Measurements from ENCODE around the gene PEX6. TPM values are rescaled to one million over a fixed set of nuclear protein-coding genes. Genes with fewer than 3 reads are reported as not detected.

Gene PEX6
- total RNA-seq, 1 experiment from 2014 or later, result 15.6 TPM

DNA sequence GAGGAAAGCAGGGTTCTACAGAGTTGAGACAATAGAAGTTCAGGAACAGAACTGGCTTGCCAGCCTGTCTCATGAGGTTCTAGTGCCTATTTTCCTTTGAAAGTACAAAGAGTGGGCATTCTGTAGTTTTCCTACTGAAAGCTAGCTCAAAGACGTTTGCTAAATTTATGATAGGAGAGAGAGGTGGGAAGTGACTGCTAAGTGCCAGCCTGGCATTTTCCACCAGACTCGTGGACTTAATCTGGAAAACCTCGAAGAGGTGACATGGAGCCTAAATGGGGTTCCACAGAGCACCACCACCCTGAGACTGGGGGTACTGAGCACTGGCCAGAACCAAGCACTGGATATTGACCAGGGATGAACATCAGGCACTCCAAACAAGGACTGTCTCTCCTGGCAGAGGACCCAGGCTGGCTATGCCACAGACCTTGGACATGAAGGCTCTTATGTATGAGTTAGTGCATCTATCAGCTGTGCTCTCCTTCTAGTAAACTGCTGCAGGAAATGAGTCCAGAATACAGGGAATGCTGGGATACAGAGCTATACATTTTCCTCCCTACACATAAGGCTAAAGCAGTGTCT lies 7.1 kb downstream of the PEX6 start:
- Mint-ChIP-seq H3K9me3 (no peaks in the 10 kb centered on the region), H3K27me3 (ENCODE audit: low read depth) (no peaks in the 10 kb centered on the region), H3K36me3 (ENCODE audit: insufficient read depth in 1 of 3, low read depth in 3 of 3) (peaks cover 3 to 18% (median 13%) of the 10 kb centered on the region in 3 experiments; a peak in 5 of 7 replicates), H3K27ac (no peak overlapping the region), H3K4me1 (peaks cover 0 to under 1% of the 10 kb centered on the region in 2 experiments; a peak in 2 of 4 replicates), H3K4me3 (no peak overlapping the region)
- H4K91ac ChIP-seq (ENCODE audit: insufficient read length, low read depth, low read length), result no peak overlapping the region
- no peak overlapping the region for H2AFZ ChIP-seq (ENCODE audit: low read length)
- no peak overlapping the region for H3K27ac ChIP-seq (ENCODE audit: insufficient read length, low read depth, low read length)
- H4K8ac ChIP-seq (replicated peaks; ENCODE audit: insufficient read length, low read depth, low read length), result no peak overlapping the region
- H3K9me3 ChIP-seq (ENCODE audit: control insufficient read depth, low read depth, low read length), result no peaks in the 10 kb centered on the region
- H3K4ac ChIP-seq (ENCODE audit: low read depth, low read length), result no peak overlapping the region
- no peak overlapping the region for H4K5ac ChIP-seq (ENCODE audit: insufficient read length, low read depth, low read length)
- no peak overlapping the region for H3K23ac ChIP-seq (ENCODE audit: insufficient read length, low read depth, low read length)
- H2BK12ac ChIP-seq (ENCODE audit: insufficient read length, low read depth, low read length), result no peak overlapping the region
- H2BK20ac ChIP-seq (ENCODE audit: low read depth, low read length, poor library complexity, severe bottlenecking), result no peak overlapping the region
- H2BK5ac ChIP-seq (ENCODE audit: insufficient read length, low read length), result no peak overlapping the region
- H3K79me1 ChIP-seq (ENCODE audit: insufficient read depth, low read depth, low read length, poor library complexity, severe bottlenecking), result no peaks in the 10 kb centered on the region
- no peak overlapping the region for H2BK120ac ChIP-seq (ENCODE audit: low read depth, low read length, poor library complexity, severe bottlenecking)
- no peak overlapping the region for H3K56ac ChIP-seq (ENCODE audit: insufficient read length, low read depth, low read length)
- TF ChIP-seq, protein P1, sequence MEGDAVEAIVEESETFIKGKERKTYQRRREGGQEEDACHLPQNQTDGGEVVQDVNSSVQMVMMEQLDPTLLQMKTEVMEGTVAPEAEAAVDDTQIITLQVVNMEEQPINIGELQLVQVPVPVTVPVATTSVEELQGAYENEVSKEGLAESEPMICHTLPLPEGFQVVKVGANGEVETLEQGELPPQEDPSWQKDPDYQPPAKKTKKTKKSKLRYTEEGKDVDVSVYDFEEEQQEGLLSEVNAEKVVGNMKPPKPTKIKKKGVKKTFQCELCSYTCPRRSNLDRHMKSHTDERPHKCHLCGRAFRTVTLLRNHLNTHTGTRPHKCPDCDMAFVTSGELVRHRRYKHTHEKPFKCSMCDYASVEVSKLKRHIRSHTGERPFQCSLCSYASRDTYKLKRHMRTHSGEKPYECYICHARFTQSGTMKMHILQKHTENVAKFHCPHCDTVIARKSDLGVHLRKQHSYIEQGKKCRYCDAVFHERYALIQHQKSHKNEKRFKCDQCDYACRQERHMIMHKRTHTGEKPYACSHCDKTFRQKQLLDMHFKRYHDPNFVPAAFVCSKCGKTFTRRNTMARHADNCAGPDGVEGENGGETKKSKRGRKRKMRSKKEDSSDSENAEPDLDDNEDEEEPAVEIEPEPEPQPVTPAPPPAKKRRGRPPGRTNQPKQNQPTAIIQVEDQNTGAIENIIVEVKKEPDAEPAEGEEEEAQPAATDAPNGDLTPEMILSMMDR (conservative IDR thresholded peaks at IDR 0.05), result no peak
- no CpG with 5 or more reads among the region's 3 CpGs for WGBS (ENCODE audit: extremely low coverage, insufficient read length, low lambda C conversion rate)
- no peak overlapping the region for H3K9ac ChIP-seq (ENCODE audit: extremely low read depth, insufficient read length, low read length)
- no peak overlapping the region for H3K18ac ChIP-seq (ENCODE audit: insufficient read length, low read depth, low read length)
- no peak overlapping the region for H2BK15ac ChIP-seq (ENCODE audit: low read depth, low read length)
- H3K4me2 ChIP-seq (ENCODE audit: insufficient read depth, insufficient read length, low read length), result no peak overlapping the region
- no peaks in the 10 kb centered on the region for H3K27me3 ChIP-seq (ENCODE audit: insufficient read depth, low read length)
- H4K20me1 ChIP-seq (ENCODE audit: control insufficient read depth, insufficient read depth, insufficient read length), result no peaks in the 10 kb centered on the region
- H3K4me1 ChIP-seq (ENCODE audit: insufficient read depth, low read length), result no peaks in the 10 kb centered on the region
- H3K14ac ChIP-seq (ENCODE audit: insufficient read depth, low read length), result no peak overlapping the region
- H3K23me2 ChIP-seq (ENCODE audit: insufficient read length, low read depth, low read length, poor library complexity, severe bottlenecking), result no peaks in the 10 kb centered on the region
- no peak overlapping the region for H2AK5ac ChIP-seq (ENCODE audit: insufficient read length, low read length)
- H3K79me2 ChIP-seq (ENCODE audit: insufficient read depth, low read length), result no peaks in the 10 kb centered on the region
- H3T11ph ChIP-seq (ENCODE audit: low read length), result no peak overlapping the region
- DNase-seq, result no peak
